GM15510 (cell line): ENCODE measurements around the gene PTPRG.

Experiments
- POLR2A ChIP-seq: IDR thresholded peaks from 3 replicates; pipeline ENCODE4 v1.6.1; 2011; ENCODE audit warnings: borderline replicate concordance; ENCODE audit not compliant: insufficient read length; ENCODE audit errors: extremely low read depth

The PTPRG gene

DNA sequence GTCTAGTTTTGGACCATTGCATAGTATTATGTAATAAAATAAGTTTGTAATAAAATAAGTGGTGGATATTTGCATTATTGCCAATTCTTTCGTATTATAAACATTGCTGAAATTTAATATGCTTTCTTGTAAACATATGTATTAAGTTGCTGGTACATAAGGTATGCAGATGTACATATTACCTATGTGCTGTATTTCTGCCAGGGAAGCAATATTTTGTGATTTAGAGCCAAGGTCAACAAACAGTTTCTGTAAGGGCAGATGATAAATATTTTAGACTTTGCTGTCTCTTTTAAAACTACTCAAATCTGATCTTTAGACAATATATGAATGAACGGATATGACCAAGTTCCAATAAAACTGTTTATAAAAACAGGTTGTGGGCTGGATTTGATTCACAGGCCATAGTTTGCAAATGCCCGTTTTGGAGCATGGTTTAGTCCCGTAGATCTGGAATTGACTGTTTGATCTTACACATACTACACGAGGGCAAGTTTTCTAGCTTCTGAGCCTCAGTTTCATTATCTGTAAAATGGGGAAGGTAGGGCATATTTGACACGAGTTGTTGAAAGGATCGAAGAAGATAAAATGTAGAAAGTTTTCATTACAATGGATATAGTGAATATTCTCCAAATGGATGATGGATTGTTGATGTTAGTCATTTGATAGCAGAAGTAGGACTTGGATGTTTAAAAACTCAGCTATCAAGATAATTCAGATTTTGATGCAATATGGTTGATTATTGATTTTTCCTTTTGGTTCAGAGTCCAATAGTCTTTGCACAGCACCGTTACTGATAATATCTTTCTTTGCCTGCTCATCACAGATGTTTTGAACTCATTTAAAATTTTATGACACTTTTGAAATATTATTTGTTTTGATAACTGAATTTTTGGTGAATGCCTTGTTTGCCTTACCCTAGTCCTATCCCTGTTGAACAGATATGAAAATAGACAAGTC is 417.4 kb downstream of the PTPRG start:
- no peak for TF ChIP-seq POLR2A

DNA sequence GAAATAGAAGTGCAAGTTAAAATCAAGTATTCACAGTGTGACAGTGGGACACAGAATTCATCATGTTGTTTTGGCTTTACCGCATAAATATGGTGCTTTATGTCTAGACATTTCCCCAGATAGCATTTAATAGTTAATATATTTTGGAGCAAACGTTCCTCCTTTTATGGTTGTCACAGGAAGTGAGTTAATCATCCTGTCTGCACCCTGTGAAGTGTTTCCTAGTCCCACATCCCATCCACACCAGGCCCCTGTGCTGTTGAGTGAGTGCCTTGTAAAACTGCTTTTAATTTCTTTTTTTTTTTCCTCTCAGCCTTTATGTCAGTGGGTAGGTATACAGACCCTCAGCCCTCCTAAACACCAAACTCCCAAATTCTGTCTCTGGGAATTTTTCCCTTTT is 418.3 kb downstream of the PTPRG start:
- no peak for TF ChIP-seq POLR2A

DNA sequence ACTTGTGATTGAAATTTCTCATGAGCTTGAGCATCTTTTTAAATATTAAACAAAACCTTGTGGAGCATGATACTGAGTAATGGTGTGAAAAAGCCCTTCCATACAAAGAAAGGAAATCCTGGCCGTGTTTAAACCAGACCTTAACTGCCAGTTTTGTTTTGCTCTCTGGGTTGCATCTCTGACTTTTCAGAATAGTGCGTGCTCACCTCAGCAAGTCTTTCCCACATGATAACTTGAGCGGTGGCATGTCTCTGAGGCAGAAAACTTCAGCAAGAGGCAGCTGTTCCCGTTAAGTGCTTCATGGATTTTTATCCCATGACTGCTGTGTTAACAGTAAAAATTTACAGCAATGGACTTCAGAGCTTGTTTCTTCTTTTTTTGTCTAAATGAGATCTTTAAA is 418.7 kb downstream of the PTPRG start:
- TF ChIP-seq POLR2A = no peak

DNA sequence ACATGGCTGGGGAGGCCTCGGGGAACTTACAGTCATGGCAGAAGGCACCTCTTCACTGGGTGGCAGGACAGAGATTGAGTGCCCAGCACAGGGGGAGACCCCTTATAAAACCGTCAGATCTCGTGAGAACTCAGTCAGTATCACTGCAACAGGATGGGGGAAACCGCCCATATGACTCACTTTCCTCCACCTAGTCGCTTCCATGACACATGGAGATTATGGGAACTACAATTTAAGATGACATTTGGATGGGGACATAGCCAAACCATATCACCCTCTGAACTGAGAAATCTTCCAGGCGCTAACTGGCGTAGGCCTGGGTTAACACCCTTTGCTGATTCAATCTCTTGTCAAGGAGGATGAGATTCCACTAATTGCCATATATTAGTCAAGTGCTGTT is 419.7 kb downstream of the PTPRG start:
- no peak for TF ChIP-seq POLR2A

DNA sequence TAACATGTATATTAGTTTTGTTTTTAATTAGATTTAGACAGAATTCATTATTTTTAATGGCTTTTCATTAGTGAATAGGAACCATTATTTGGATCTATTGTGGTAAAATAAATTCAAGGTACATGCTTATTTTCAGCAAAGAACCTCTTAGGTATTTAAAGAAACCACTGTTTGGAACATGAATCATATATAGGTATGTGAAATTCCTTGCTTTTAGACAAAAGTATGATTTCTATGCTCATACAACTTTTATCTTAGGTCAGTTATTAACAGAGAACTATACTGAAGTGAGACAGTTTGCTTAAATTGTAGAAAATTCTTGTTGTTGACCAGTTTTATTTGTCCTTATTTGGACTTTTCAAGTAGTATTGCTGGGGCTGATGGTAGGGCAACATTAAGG is 422.1 kb downstream of the PTPRG start:
- TF ChIP-seq POLR2A = no peak

DNA sequence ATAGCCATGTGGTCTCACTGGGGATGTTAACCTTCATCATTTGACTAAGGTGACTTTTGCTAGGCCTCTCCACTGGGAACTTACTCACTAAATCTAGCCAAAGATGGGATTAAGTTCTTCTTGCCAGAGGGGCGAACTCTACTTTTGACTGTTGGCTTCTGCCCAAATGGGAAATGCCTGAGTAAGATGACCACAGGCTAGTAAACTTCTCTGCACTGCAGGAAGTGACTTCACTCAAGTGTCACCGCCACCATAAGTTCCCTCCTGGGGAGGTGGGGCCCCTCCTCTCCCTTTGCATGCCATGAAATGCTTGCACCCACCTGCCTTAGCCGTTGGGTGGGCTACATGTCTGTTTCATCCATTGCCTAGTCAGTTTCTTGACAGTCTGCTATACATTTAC is 423.6 kb downstream of the PTPRG start:
- no peak for TF ChIP-seq POLR2A

DNA sequence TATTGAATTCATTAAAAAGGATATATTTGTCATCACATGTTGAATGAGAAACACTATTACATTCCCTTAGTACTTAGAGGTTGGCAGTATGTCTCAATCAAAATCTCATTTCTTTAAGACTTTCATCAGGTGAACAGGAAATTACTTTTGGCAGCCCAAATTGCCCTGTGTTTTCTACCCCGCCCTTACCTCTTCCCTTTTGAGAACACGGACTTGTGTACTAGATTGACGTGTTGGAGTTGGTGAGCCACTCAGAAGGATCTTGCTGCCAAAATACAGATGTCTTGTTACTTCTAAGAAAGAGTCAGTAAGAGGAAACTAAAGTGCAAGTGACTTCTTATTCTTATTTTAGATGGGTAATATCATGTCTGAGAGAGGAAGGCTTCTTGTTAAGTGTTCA is 425.1 kb downstream of the PTPRG start:
- no peak for TF ChIP-seq POLR2A

DNA sequence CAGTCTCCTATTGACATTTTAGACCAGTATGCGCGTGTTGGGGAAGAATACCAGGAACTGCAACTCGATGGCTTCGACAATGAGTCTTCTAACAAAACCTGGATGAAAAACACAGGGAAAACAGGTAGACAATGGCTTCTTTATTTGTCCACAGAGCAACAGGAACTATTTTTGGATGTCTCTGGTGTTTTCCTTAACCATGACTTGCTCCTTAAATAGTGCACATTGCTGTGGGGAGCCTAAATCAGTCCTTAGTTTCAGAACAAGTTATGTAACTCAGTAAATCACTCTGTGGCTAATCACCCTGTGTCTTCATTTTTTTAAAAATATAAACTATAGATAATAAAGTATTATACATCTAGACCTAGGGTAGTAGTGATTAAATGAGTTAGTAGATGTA is 428.3 kb downstream of the PTPRG start:
- no peak for TF ChIP-seq POLR2A

DNA sequence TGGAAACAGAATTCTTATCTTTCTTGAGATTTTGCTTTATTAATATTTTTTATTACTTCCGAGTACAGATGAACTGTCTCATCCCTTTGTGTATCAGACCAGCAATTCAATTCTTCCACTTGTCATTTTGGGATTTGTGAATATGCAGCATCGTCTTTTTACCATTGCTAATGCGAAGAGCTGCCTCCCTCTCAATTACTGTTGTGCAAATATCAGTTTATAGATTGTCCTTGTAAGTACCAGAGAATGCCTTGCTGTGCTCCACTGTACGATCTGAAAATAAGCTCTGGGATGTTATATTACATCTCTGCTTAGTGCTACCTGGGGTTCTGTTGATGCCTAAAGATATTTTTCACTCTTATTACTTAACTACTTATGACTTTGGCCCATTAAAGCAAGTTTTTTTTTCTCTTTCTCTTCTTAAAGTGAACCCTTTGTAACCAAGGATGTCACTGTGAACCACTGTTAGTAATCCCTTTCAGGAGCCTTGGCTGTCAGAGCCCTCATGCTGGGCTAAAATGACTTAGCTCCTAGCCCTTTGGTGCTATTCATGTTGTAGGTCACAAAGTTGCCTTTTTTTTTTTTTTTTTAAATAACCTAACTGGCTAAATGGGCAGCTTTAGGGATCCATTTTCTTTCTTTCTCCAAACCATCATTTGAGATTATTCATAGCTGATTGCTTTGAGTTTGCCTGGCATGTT is 429.1 kb downstream of the PTPRG start:
- no peak for TF ChIP-seq POLR2A

DNA sequence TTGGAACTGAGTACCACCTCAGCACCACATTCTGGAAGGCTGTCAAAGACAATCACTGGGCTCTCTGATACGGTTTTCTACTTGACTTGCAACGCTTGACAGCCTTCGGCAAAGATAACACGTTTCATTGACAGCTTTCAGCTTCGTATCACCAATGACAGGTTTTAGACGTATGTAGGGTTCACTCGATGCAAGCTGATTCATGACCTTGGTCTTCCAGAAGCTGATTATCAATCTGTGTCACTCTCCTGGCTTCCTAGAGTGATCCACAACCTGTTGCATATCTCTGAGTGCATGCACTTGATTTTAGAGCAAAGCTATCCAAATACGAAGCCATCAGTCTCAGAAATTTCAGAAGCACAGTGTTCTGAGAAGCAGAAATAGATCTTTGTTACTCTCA is 430.3 kb downstream of the PTPRG start:
- no peak for TF ChIP-seq POLR2A

DNA sequence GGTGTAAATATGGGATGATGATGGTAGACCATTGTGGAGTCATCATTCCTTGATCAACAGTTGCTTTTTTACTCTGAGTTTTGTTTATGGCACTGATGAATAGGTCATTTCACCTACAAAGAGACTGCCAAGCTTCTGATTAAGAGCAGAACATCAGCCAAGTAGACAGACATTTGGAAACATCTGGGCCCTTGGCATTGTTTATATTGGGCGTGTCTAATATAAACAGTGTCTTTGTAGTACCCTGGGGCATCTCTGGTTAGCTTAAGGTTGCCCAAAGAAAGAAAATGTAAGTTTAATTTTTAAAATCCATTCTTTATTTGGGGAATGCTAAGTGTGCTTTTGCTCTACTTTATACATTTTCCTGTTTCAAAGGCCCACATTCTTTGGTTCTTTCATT is 435.0 kb downstream of the PTPRG start:
- no peak for TF ChIP-seq POLR2A

DNA sequence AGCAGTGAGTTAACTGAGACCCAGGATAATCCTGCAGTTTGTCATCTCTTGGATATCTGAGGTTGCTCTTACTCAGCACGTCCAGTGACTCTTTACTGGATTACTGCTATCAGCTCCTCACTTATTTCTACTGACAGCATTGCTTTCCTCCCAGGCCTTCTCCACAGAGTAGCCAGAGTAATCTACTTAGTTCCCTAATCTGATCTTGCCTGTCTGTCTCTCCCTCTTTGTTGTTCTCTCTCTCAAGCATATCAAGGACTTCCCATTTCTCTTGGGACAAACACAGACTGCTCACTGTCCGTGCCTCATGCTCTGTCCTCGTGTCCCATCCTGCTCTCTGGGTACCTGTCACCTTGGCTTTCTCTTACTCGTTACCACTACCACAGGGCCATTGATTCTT is 435.7 kb downstream of the PTPRG start:
- TF ChIP-seq POLR2A = no peak

DNA sequence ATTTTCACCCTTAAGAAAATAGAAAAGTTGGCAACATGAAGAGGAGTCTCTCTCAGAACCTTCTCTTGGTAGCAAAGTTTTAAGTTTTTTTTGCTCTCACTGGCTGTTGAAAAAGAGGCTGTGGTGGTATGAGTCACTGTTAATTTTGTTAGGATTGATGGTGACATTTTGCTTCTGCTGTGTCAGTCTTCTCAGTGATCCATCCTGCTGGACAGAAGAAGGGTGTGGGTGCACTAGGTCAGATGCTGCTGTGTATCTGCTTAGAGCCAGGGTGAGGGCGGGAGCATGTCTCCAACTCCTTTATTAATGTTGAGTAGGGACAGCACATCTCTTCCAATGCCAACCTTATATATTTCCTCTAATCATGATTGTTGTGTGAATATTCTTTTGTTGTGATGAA is 442.5 kb downstream of the PTPRG start:
- no peak for TF ChIP-seq POLR2A

DNA sequence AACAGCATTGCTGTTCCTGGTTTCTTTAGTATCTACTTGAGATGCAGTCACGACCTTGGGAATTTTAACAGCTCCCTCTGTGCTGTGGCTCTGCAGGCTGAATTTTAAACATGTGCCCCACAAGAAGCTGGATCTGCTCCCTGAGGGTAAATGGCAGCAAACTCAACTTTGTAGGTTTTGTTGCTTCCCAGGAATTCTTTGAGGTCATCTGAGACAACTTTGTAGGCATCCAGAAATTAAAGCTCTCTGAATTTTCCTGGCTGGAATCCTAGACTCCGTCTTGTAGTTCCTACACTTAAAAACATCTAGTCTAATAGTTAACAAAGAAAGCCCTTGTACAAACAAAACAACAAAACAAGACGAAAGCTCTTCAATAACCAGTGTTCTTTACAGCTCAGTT is 445.7 kb downstream of the PTPRG start:
- no peak for TF ChIP-seq POLR2A

DNA sequence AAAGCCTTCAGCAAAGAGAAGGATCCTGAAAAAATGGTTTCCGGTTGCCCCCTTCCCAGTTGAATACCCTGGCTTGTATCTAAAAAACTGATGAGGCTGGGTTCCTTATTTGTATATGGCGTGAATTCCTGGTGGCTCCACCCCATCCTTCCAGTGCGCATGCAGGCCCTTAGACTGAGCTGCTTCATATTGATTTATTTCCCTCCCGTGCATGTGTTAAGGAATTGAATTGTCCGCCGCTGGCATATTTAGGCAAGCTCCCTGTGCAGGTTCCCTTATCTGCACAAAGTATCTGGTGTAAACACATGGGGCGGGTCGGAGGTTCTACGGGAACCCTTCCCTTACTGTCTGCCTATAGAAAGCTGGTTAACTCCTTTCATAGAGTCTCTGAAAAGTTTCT is 449.6 kb downstream of the PTPRG start:
- no peak for TF ChIP-seq POLR2A

DNA sequence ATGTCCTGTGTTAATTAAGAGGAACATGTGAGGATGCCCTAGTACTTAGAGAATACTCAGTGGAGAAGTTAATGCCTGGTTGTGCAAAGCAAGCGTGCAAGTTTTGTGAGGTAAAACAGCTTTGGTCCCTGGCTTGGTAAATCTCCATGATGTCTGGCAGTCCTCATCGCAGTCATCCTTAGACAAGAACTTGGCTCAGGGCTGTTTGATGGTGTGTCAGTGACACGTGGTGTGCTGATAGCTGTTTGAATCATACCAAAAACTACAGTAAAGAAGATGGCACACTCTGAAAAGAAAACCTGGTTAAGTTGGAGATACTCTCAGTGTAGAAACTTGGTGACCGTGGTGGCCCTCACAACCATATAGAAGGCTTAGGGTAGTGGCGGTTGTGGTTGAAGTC is 450.3 kb downstream of the PTPRG start:
- no peak for TF ChIP-seq POLR2A

DNA sequence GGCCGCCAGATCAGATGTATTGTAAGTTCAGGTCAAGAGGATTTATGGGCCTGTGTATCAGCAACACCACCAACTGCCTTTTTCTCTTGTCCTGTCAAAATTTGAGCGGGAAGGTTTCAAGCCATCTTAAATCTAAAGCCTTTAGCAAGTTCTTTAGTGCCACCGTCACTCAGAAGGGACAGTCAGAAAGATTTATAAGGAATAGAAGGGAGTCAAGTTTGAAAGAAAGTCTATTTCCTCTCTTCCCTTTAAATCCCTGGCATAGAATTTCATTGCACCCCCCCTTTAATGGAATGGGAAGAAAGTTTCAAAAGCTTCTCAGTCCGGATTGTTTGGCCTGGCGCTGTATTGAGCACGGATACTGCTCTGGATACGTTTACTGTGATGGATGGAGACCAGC is 452.6 kb downstream of the PTPRG start:
- TF ChIP-seq POLR2A = no peak

DNA sequence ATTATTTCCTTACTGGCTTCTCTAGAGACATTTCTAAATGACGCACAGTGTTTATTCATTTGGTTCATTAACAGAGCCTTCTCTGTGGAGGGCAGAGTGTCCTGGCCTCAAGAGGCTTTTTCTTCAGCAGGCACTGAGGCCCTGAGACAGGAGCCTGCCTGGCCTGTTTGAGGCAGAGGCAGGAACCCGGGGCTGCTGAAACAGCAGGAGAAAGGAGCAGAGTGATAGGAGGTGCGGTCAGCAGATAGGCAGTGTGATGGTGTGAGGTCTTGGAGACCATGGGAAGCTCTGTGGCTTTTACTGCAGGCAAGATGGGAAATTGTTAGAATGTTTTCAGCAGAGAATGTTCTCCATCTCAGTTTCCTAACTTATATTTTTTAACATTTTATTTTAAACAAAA is 453.7 kb downstream of the PTPRG start:
- no peak for TF ChIP-seq POLR2A
